Measurements from ENCODE around the gene GTPBP8. TPM values are rescaled to one million over a fixed set of nuclear protein-coding genes. Genes with fewer than 3 reads are reported as not detected.

GTPBP8 gene
- total RNA-seq, 4 donors from 2014 or later = 21.6 to 30.8 (median 24.8) TPM

DNA sequence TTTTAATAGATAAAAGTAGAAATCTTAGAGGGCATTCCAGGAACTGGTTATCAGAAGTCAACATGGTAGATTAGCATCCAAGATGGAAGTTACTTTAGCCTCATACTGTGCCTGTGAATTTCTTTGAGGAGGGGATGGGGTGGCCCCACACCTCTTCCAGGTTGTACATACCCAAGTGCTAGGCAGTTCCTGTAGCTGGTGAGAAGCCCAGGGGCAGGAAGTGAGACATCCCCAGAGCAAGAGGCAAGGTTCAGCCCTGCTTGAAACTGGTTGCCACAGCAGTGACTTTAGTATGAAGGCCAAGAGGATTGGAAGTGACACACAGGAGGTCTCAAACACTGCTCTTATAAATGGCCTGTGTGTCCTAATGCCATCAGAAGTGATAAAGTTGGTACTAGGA lies 11.9 kb downstream of the GTPBP8 start:
- intact Hi-C loops (cut with DNase I) = loop anchor here (10.0 kb wide), 1 partner anchor 1042 kb away; no protein-coding TSS in a partner anchor
- no peak for TF ChIP-seq POLR2AphosphoS5 (IDR thresholded peaks at IDR 0.05)
- TF ChIP-seq POLR2A (IDR thresholded peaks at IDR 0.05; ENCODE audit: low read depth) = no peak
- TF ChIP-seq EP300 (IDR thresholded peaks at IDR 0.05) = no peak
- TF ChIP-seq, protein P1, sequence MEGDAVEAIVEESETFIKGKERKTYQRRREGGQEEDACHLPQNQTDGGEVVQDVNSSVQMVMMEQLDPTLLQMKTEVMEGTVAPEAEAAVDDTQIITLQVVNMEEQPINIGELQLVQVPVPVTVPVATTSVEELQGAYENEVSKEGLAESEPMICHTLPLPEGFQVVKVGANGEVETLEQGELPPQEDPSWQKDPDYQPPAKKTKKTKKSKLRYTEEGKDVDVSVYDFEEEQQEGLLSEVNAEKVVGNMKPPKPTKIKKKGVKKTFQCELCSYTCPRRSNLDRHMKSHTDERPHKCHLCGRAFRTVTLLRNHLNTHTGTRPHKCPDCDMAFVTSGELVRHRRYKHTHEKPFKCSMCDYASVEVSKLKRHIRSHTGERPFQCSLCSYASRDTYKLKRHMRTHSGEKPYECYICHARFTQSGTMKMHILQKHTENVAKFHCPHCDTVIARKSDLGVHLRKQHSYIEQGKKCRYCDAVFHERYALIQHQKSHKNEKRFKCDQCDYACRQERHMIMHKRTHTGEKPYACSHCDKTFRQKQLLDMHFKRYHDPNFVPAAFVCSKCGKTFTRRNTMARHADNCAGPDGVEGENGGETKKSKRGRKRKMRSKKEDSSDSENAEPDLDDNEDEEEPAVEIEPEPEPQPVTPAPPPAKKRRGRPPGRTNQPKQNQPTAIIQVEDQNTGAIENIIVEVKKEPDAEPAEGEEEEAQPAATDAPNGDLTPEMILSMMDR (IDR thresholded peaks at IDR 0.05) = no peak
- Histone ChIP-seq H3K9me3 (no peaks in the 10 kb centered on the region), H3K4me1 (peaks cover 0 to 4% (median 0%) of the 10 kb centered on the region in 4 donors), H3K36me3 (peaks cover 38 to 100% (median 70%) of the 10 kb centered on the region in 4 donors), H3K27me3 (peaks cover 0 to 6% (median 0%) of the 10 kb centered on the region in 4 donors), H3K4me3 (no peak overlapping the region), H3K27ac (replicated peaks in 1 of 4) (no peak overlapping the region)
- DNase-seq (ENCODE audit: extremely low spot score) = no peak

- no peaks in the 10 kb centered on the region for H3K9me3 ChIP-seq
- 82% methylated on average over 7 of the region's 7 CpGs for WGBS
- peaks cover 0 to 6% (median 0%) of the 10 kb centered on the region in 4 donors for H3K27me3 ChIP-seq
- H3K4me3 ChIP-seq = no peak overlapping the region
- H3K4me1 ChIP-seq = peaks cover 0 to 4% (median 2%) of the 10 kb centered on the region in 4 donors
- DNase-seq (ENCODE audit: extremely low spot score) = no peak
- peaks cover 43 to 99% (median 75%) of the 10 kb centered on the region in 4 donors for H3K36me3 ChIP-seq
- TF ChIP-seq POLR2AphosphoS5 (IDR thresholded peaks at IDR 0.05) (no peak), POLR2A (IDR thresholded peaks at IDR 0.05; ENCODE audit: low read depth) (no peak), EP300 (IDR thresholded peaks at IDR 0.05) (no peak)
- TF ChIP-seq, protein P1 (IDR thresholded peaks at IDR 0.05) = no peak
- no peak overlapping the region for H3K27ac ChIP-seq (replicated peaks in 1 of 4)
- intact Hi-C loops (cut with DNase I) = loop anchor here (10.0 kb wide), 1 partner anchor 1039 kb away; no protein-coding TSS in a partner anchor
These were observed 14.8 kb downstream of the GTPBP8 start for GRCh38 chr3:113005611-113006010.

DNA sequence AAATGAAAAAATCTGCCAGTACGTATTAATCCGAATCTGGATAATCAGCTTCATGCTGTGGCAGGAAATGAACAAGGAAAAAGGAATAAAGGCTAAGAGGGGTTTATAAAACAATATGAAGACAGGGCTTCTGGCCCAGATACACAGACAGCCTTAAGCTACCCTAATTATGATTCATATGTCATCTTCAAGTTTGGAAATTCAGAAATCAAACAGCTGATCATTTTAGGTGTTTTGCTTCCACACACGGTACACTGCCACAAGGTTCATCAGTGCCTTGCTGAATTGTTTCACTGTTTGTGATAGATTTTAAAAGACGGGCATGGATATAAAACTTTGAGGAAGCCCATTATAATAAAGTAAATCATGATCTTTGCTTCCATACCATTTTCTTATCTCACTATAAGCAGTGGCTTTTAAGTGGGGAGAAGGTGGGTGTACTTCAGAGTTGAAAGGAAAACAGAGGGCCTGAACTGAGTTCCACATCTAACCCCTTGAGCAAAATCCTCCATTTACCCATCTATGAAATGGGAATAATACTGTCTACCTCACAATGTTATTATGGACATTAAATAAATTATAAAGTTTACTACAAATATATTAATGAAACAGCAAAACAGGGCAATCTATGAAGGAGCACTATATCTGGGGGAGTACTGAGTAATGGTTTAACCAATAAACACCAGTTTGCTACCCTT lies 15.7 kb downstream of the GTPBP8 start:
- 84% methylated on average over 4 of the region's 4 CpGs for WGBS
- H3K27ac ChIP-seq (replicated peaks in 1 of 4) = no peak overlapping the region
- intact Hi-C loops (cut with DNase I) = loop anchor here (10.0 kb wide), 1 partner anchor 1038 kb away; no protein-coding TSS in a partner anchor

GRCh38 chr3:113008117-113008516 lies 17.3 kb downstream of the GTPBP8 start:
- H3K36me3 ChIP-seq = peaks cover 35 to 100% (median 73%) of the 10 kb centered on the region in 4 donors
- intact Hi-C loops (cut with DNase I) = loop anchor here (10.0 kb wide), 1 partner anchor 1037 kb away; no protein-coding TSS in a partner anchor
- no peak overlapping the region for H3K4me3 ChIP-seq
- H3K4me1 ChIP-seq = peaks cover 0 to 4% (median 0%) of the 10 kb centered on the region in 4 donors
- TF ChIP-seq POLR2AphosphoS5 (IDR thresholded peaks at IDR 0.05) = no peak
- no peak overlapping the region for H3K27ac ChIP-seq (replicated peaks in 1 of 4)
- H3K9me3 ChIP-seq = no peaks in the 10 kb centered on the region
- WGBS = 67% methylated on average over 3 of the region's 3 CpGs
- DNase-seq (ENCODE audit: extremely low spot score) = no peak
- H3K27me3 ChIP-seq = no peaks in the 10 kb centered on the region

More for the DNA sequence above, 15.7 kb downstream of the GTPBP8 start:
- H3K4me3 ChIP-seq = no peak overlapping the region
- no peaks in the 10 kb centered on the region for H3K9me3 ChIP-seq
- TF ChIP-seq POLR2AphosphoS5 (IDR thresholded peaks at IDR 0.05) (no peak), POLR2A (IDR thresholded peaks at IDR 0.05; ENCODE audit: low read depth) (no peak), EP300 (IDR thresholded peaks at IDR 0.05) (no peak)
- TF ChIP-seq, protein P1 (IDR thresholded peaks at IDR 0.05) = no peak
- H3K27me3 ChIP-seq = peaks cover 0 to 3% (median 0%) of the 10 kb centered on the region in 4 donors
- H3K4me1 ChIP-seq = peaks cover 0 to 4% (median 2%) of the 10 kb centered on the region in 4 donors
- no peak for DNase-seq (ENCODE audit: extremely low spot score)
- H3K36me3 ChIP-seq = peaks cover 35 to 99% (median 77%) of the 10 kb centered on the region in 4 donors

GRCh38 chr3:113013593-113013992 lies 22.8 kb downstream of the GTPBP8 start:
- Histone ChIP-seq H3K4me3 (no peak overlapping the region), H3K27ac (replicated peaks in 1 of 4) (no peak overlapping the region), H3K4me1 (peaks cover 7 to 34% (median 26%) of the 10 kb centered on the region in 4 donors), H3K9me3 (no peaks in the 10 kb centered on the region), H3K36me3 (peaks cover 9 to 81% (median 39%) of the 10 kb centered on the region in 4 donors), H3K27me3 (no peaks in the 10 kb centered on the region)
- DNase-seq (ENCODE audit: extremely low spot score) = no peak
- no peak for TF ChIP-seq EP300 (IDR thresholded peaks at IDR 0.05)
- TF ChIP-seq POLR2A (IDR thresholded peaks at IDR 0.05; ENCODE audit: low read depth) = no peak
- TF ChIP-seq POLR2AphosphoS5 (IDR thresholded peaks at IDR 0.05) = no peak
- TF ChIP-seq, protein P1 (IDR thresholded peaks at IDR 0.05) = no peak
- intact Hi-C loops (cut with DNase I) = no loop called here
